IMR-90 (cell line): Measurements from ENCODE around the gene FNDC3A. TPM values are rescaled to one million over a fixed set of nuclear protein-coding genes. Genes with fewer than 3 reads are reported as not detected.

Experiments
- ATAC-seq: fragments of 200-7000 bp; cut with Tn5 transposase; 2 replicates; pipeline ENCODE4 v1.9.1; 2020; ENCODE audit warnings: low read depth, mild to moderate bottlenecking, moderate library complexity
- BruUV-seq: library from RNA; stranded (reverse); fragments of 400-500 nt; replicated peaks from 2 replicates; lab custom pipeline; 2021; lab: Mats Ljungman, UMichigan
- CTCF ChIA-PET: fragments of 300-600 bp; formaldehyde crosslinking; extraction: SDS; loops from one replicate; lab custom pipeline; 2021; ENCODE audit warnings: antibody characterized with exemption; lab: Yijun Ruan, JAX
- POLR2A ChIA-PET: fragments of 300-600 bp; sonication (Branson Sonifier 250); formaldehyde crosslinking; loops from one replicate; lab custom pipeline; 2022; ENCODE audit warnings: antibody characterized with exemption; ENCODE audit not compliant: unreplicated experiment; lab: Charles Lee
- DNase-seq: peaks from one replicate; pipeline ENCODE4 v3.0.0; 2013
- H2AFZ ChIP-seq: replicated peaks from 2 replicates; pipeline ENCODE3; 2013; ENCODE audit warnings: low read length, mild to moderate bottlenecking; ENCODE audit not compliant: poor library complexity
- H2AK5ac ChIP-seq: 2 replicates; pipeline ENCODE4 v1.6.1; 2013; ENCODE audit warnings: low read depth, low read length, inconsistent platforms
- H2AK9ac ChIP-seq: replicated peaks from 2 replicates; pipeline ENCODE3; 2013; ENCODE audit warnings: mild to moderate bottlenecking, low read depth, low read length, moderate library complexity; ENCODE audit not compliant: poor library complexity
- H2BK120ac ChIP-seq: 2 replicates; pipeline ENCODE4 v1.6.1; 2013; ENCODE audit warnings: low read depth, low read length, inconsistent platforms
- H2BK15ac ChIP-seq: 3 replicates; pipeline ENCODE4 v1.6.1; 2013; ENCODE audit warnings: low read depth, low read length, inconsistent platforms
- H2BK20ac ChIP-seq: 2 replicates; pipeline ENCODE4 v1.6.1; 2013; ENCODE audit warnings: low read depth, mild to moderate bottlenecking, inconsistent platforms, low read length, moderate library complexity
- H2BK5ac ChIP-seq: 2 replicates; pipeline ENCODE4 v1.6.1; 2013; ENCODE audit warnings: mild to moderate bottlenecking, low read depth, low read length, inconsistent platforms; ENCODE audit not compliant: poor library complexity, severe bottlenecking
- H3K14ac ChIP-seq: replicated peaks from 2 replicates; pipeline ENCODE4 v1.6.1; 2013; ENCODE audit warnings: low read depth, low read length, inconsistent platforms
- H3K18ac ChIP-seq: 2 replicates; pipeline ENCODE4 v1.6.1; 2013; ENCODE audit warnings: low read depth, low read length, control low read depth
- H3K23ac ChIP-seq: 2 replicates; pipeline ENCODE4 v1.6.1; 2013; ENCODE audit warnings: low read depth, low read length, inconsistent platforms
- H3K27ac ChIP-seq: 2 replicates; pipeline ENCODE4 v1.5.1; 2013; ENCODE audit warnings: mild to moderate bottlenecking, control low read depth, low read length; ENCODE audit not compliant: insufficient read depth
- H3K27me3 ChIP-seq: 2 replicates; pipeline ENCODE4 v1.6.1; 2013; ENCODE audit warnings: low read length; ENCODE audit not compliant: control insufficient read depth, insufficient read depth
- H3K36me3 ChIP-seq: 2 replicates; pipeline ENCODE4 v1.6.1; 2013; ENCODE audit warnings: low read length, mixed read lengths; ENCODE audit not compliant: control insufficient read depth, insufficient read depth
- H3K4ac ChIP-seq: 2 replicates; pipeline ENCODE4 v1.6.1; 2013; ENCODE audit warnings: low read depth, low read length, inconsistent platforms
- H3K4me1 ChIP-seq: 2 replicates; pipeline ENCODE4 v1.6.1; 2013; ENCODE audit warnings: low read length, mixed read lengths; ENCODE audit not compliant: control insufficient read depth, insufficient read depth
- H3K4me2 ChIP-seq: 2 replicates; pipeline ENCODE4 v1.6.1; 2013; ENCODE audit warnings: low read depth, mild to moderate bottlenecking, control low read depth, low read length, moderate library complexity
- H3K4me3 ChIP-seq: 2 replicates; pipeline ENCODE4 v1.5.1; 2013; ENCODE audit warnings: low read depth, mild to moderate bottlenecking, control low read depth, low read length, moderate library complexity; ENCODE audit not compliant: insufficient read depth
- H3K56ac ChIP-seq: 2 replicates; pipeline ENCODE4 v1.6.1; 2013; ENCODE audit warnings: low read length, inconsistent platforms; ENCODE audit not compliant: insufficient read depth; ENCODE audit errors: extremely low read depth
- H3K79me1 ChIP-seq, 2 experiments: 2 replicates each; pipeline ENCODE4 v1.6.1; 2013; ENCODE audit warnings: low read length in 2 of 2, inconsistent platforms in 1 of 2, low read depth in 1 of 2
- H3K9ac ChIP-seq: 2 replicates; pipeline ENCODE4 v1.6.1; 2013; ENCODE audit warnings: low read depth, low read length, control low read depth
- H3K9me1 ChIP-seq: 2 replicates; pipeline ENCODE4 v1.6.1; 2013; ENCODE audit warnings: low read length, inconsistent platforms; ENCODE audit not compliant: insufficient read depth
- H3K9me3 ChIP-seq: 2 replicates; pipeline ENCODE4 v1.6.1; 2013; ENCODE audit warnings: low read length; ENCODE audit not compliant: control insufficient read depth, insufficient read depth
- H4K20me1 ChIP-seq: 2 replicates; pipeline ENCODE4 v1.6.1; 2013; ENCODE audit warnings: low read length, inconsistent platforms; ENCODE audit not compliant: insufficient read depth
- H4K5ac ChIP-seq: 2 replicates; pipeline ENCODE4 v1.6.1; 2013; ENCODE audit warnings: mild to moderate bottlenecking, low read depth, low read length, control low read depth
- H4K8ac ChIP-seq, 2 experiments: 2 replicates each; pipeline ENCODE4 v1.6.1; 2013; ENCODE audit warnings: low read depth in 2 of 2, low read length in 2 of 2, control low read depth in 1 of 2, inconsistent platforms in 1 of 2
- H4K91ac ChIP-seq: 2 replicates; pipeline ENCODE4 v1.6.1; 2013; ENCODE audit warnings: low read depth, low read length, inconsistent platforms; ENCODE audit not compliant: insufficient read depth
- BHLHE40 ChIP-seq: fragments of 150-350 bp; IDR thresholded peaks from 2 replicates; pipeline ENCODE4 v1.6.1; 2016; ENCODE audit warnings: mild to moderate bottlenecking, low read depth, low read length
- CHD1 ChIP-seq: IDR thresholded peaks from 2 replicates; pipeline ENCODE4 v1.6.1; 2012; ENCODE audit warnings: low read depth, low read length, improper control_type of control experiment
- FOS ChIP-seq: fragments of 150-350 bp; IDR thresholded peaks from 2 replicates; pipeline ENCODE4 v1.6.1; 2016; ENCODE audit warnings: low read depth, low read length
- MAZ ChIP-seq: IDR thresholded peaks from 2 replicates; pipeline ENCODE4 v1.6.1; 2012; ENCODE audit warnings: low read depth, mild to moderate bottlenecking, low read length, improper control_type of control experiment, moderate library complexity, borderline replicate concordance
- NFE2L2 ChIP-seq: fragments of 150-350 bp; IDR thresholded peaks from 2 replicates; pipeline ENCODE4 v1.6.1; 2016; ENCODE audit warnings: low read depth, mild to moderate bottlenecking, low read length
- RAD21 ChIP-seq: IDR thresholded peaks from 2 replicates; pipeline ENCODE4 v1.6.1; 2012; ENCODE audit warnings: low read length, improper control_type of control experiment
- RCOR1 ChIP-seq: IDR thresholded peaks from 2 replicates; pipeline ENCODE4 v1.6.1; 2012; ENCODE audit warnings: mild to moderate bottlenecking, low read length, improper control_type of control experiment; ENCODE audit not compliant: insufficient replicate concordance
- RFX5 ChIP-seq: IDR thresholded peaks from 2 replicates; pipeline ENCODE4 v1.8.0; 2012; ENCODE audit warnings: low read depth, mild to moderate bottlenecking, low read length, moderate library complexity
- SMC3 ChIP-seq: fragments of 150-350 bp; IDR thresholded peaks from 2 replicates; pipeline ENCODE4 v1.6.1; 2016; ENCODE audit warnings: low read depth, mild to moderate bottlenecking, antibody characterized with exemption, low read length, moderate library complexity
- WGBS, 2 experiments: methylation state at CpG; one replicate each; pipeline versions ENCODE4 v1.1.5 to v1.1.7; 2013; ENCODE audit warnings: missing lambda C conversion rate in 2 of 2; ENCODE audit not compliant: insufficient read length in 1 of 2; ENCODE audit errors: extremely low coverage in 2 of 2; 5-methylcytosine and 5-hydroxymethylcytosine counted together
- dilution Hi-C: fragments of 300-500 bp; cut with HindIII; formaldehyde crosslinking; loops from one replicate; pipeline ENCODE4 v1.14.3; 2018; ENCODE audit warnings: low sequenced_read_pairs; ENCODE audit not compliant: unreplicated experiment
- in situ Hi-C: fragments of 300-500 bp; cut with MboI; formaldehyde crosslinking; loops from 3 replicates; pipeline ENCODE4 v1.14.3; 2019; ENCODE audit warnings: low sequenced_read_pairs, inconsistent platforms, mixed read lengths
- intact Hi-C: fragments of 100-400 bp; cut with micrococcal nuclease; formaldehyde crosslinking; loops from 2 replicates; pipeline ENCODE4 v1.10.0; 2022
- polyA plus RNA-seq, 3 experiments: library from polyadenylated mRNA; depleted of rRNA; stranded (reverse); fragments of >200 nt; gene quantifications; 2 replicates each; pipeline ENCODE4 v1.2.3, GENCODE V29; 2012; ENCODE audit warnings: low replicate concordance in 1 of 3
- total RNA-seq: library from RNA; depleted of rRNA; stranded (reverse); fragments of >200 nt; gene quantifications from 2 replicates; pipeline ENCODE4 v1.2.3, GENCODE V29; 2012
- TF ChIP-seq, protein P1 (sequence below): conservative IDR thresholded peaks from 2 replicates; pipeline ENCODE4 v1.5.1; 2012; ENCODE audit warnings: mild to moderate bottlenecking, low read depth, low read length, improper control_type of control experiment
- TF ChIP-seq, protein P2 (sequence below): fragments of 150-350 bp; IDR thresholded peaks from 2 replicates; pipeline ENCODE4 v1.6.1; 2017; ENCODE audit warnings: mild to moderate bottlenecking, antibody characterized with exemption, low read length, low read depth
- TF ChIP-seq, protein P3 (sequence below): fragments of 150-350 bp; IDR thresholded peaks from 2 replicates; pipeline ENCODE4 v1.6.1; 2016; ENCODE audit warnings: low read depth, mild to moderate bottlenecking, low read length, moderate library complexity, borderline replicate concordance

Gene FNDC3A
- total and polyA plus RNA-seq, 2 of the 4 experiments (the other 2 are of a cell fraction) = 29.2 to 60.4 TPM

DNA sequence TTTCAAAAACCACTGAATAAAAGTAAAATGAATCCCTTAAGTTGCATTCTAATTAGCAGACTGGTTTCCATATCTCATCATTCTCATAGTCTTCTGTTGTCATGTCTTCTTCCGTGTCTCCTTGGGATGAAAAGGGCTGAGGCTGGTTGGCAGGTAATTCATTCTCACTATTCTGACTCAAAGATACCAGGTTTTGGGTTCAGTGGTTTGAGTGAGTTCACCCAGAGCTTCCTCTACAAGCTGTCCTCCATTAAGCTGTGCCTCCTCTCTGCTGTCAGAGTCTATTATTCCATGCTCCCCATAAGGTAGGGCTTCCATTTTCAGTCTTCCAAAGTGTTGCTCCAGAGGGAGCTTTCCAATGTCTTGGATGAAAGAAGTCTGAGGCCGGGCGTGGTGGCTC is 68.3 kb downstream of the FNDC3A start:
- no peak overlapping the region for H3K4me2 ChIP-seq
- DNase-seq = no peak
- no peaks in the 10 kb centered on the region for H3K4me1 ChIP-seq
- no peak overlapping the region for H2AK5ac ChIP-seq
- H3K79me1 ChIP-seq = peaks cover 17 to 34% of the 10 kb centered on the region in 2 experiments
- in situ Hi-C loops (no loop called here), intact Hi-C loops (no loop called here), dilution Hi-C loops (no loop called here)
- no peak overlapping the region for H2BK20ac ChIP-seq
- BruUV-seq = no TSS peak
- no peaks in the 10 kb centered on the region for H3K9me1 ChIP-seq
- WGBS, 2 experiments = no CpG with 5 or more reads among the region's 3 CpGs
- TF ChIP-seq MAZ = no peak
- TF ChIP-seq CHD1 = no peak
- TF ChIP-seq BHLHE40 = no peak
- TF ChIP-seq, protein P1, sequence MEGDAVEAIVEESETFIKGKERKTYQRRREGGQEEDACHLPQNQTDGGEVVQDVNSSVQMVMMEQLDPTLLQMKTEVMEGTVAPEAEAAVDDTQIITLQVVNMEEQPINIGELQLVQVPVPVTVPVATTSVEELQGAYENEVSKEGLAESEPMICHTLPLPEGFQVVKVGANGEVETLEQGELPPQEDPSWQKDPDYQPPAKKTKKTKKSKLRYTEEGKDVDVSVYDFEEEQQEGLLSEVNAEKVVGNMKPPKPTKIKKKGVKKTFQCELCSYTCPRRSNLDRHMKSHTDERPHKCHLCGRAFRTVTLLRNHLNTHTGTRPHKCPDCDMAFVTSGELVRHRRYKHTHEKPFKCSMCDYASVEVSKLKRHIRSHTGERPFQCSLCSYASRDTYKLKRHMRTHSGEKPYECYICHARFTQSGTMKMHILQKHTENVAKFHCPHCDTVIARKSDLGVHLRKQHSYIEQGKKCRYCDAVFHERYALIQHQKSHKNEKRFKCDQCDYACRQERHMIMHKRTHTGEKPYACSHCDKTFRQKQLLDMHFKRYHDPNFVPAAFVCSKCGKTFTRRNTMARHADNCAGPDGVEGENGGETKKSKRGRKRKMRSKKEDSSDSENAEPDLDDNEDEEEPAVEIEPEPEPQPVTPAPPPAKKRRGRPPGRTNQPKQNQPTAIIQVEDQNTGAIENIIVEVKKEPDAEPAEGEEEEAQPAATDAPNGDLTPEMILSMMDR = no peak
- TF ChIP-seq, protein P2, sequence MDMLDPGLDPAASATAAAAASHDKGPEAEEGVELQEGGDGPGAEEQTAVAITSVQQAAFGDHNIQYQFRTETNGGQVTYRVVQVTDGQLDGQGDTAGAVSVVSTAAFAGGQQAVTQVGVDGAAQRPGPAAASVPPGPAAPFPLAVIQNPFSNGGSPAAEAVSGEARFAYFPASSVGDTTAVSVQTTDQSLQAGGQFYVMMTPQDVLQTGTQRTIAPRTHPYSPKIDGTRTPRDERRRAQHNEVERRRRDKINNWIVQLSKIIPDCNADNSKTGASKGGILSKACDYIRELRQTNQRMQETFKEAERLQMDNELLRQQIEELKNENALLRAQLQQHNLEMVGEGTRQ = no peak
- no peak for TF ChIP-seq FOS
- TF ChIP-seq RFX5 = no peak
- no peak for TF ChIP-seq SMC3
- TF ChIP-seq NFE2L2 = no peak
- TF ChIP-seq, protein P3, sequence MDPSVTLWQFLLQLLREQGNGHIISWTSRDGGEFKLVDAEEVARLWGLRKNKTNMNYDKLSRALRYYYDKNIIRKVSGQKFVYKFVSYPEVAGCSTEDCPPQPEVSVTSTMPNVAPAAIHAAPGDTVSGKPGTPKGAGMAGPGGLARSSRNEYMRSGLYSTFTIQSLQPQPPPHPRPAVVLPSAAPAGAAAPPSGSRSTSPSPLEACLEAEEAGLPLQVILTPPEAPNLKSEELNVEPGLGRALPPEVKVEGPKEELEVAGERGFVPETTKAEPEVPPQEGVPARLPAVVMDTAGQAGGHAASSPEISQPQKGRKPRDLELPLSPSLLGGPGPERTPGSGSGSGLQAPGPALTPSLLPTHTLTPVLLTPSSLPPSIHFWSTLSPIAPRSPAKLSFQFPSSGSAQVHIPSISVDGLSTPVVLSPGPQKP = no peak
- TF ChIP-seq RAD21 = no peak
- no peak for TF ChIP-seq RCOR1
- H2AK9ac ChIP-seq = no peak overlapping the region
- H3K23ac ChIP-seq = no peak overlapping the region
- no peaks in the 10 kb centered on the region; the same call in 1 of the 2 replicates for H4K20me1 ChIP-seq
- no peak overlapping the region for H3K4me3 ChIP-seq
- no peak overlapping the region for H3K14ac ChIP-seq
- H4K8ac ChIP-seq = no peak overlapping the region
- H3K27ac ChIP-seq = no peak overlapping the region
- no peak overlapping the region for H2BK15ac ChIP-seq
- no peak overlapping the region for H2AFZ ChIP-seq
- no peaks in the 10 kb centered on the region for H3K9me3 ChIP-seq
- no peaks in the 10 kb centered on the region for H3K27me3 ChIP-seq
- no peak overlapping the region for H2BK5ac ChIP-seq
- no peak overlapping the region for H4K5ac ChIP-seq
- ChIA-PET CTCF (no interaction called here), POLR2A (no interaction called here)
- no peak overlapping the region for H3K56ac ChIP-seq
- no peak overlapping the region for H2BK120ac ChIP-seq
- ATAC-seq = no peak
- H4K91ac ChIP-seq = no peak overlapping the region
- peaks cover 3% of the 10 kb centered on the region for H3K36me3 ChIP-seq
- H3K18ac ChIP-seq = no peak overlapping the region
- no peak overlapping the region for H3K9ac ChIP-seq
- H3K4ac ChIP-seq = no peak overlapping the region
